Fibroblast of lung (primary cell): ENCODE results near the gene PYGO1. TPM values are rescaled to one million over a fixed set of nuclear protein-coding genes. Genes with fewer than 3 reads are reported as not detected.

Experiments
- DNase-seq, 2 donors: peaks; one replicate each; pipeline versions ENCODE4 v3.0.0 to v3.0.0-alpha.2; 2010; ENCODE audit warnings: low read depth in 2 of 2
- H2AFZ ChIP-seq: 2 replicates; pipeline ENCODE4 v1.5.1; 2012; ENCODE audit warnings: low read length, control low read depth, inconsistent platforms
- H3K27ac ChIP-seq: 2 replicates; pipeline ENCODE4 v1.5.1; 2011; ENCODE audit warnings: low read length, control low read depth; ENCODE audit not compliant: insufficient read depth
- H3K27me3 ChIP-seq: 2 replicates; pipeline ENCODE4 v1.5.1; 2011; ENCODE audit warnings: mild to moderate bottlenecking, low read length; ENCODE audit not compliant: control insufficient read depth, insufficient read depth
- H3K36me3 ChIP-seq: 2 replicates; pipeline ENCODE4 v1.5.1; 2011; ENCODE audit warnings: low read length; ENCODE audit not compliant: control insufficient read depth, insufficient read depth
- H3K4me1 ChIP-seq: 2 replicates; pipeline ENCODE4 v1.5.1; 2011; ENCODE audit warnings: low read length; ENCODE audit not compliant: control insufficient read depth, insufficient read depth; ENCODE audit errors: extremely low read depth
- H3K4me2 ChIP-seq: 2 replicates; pipeline ENCODE4 v1.5.1; 2011; ENCODE audit warnings: low read length, control low read depth; ENCODE audit not compliant: insufficient read depth; ENCODE audit errors: extremely low read depth
- H3K4me3 ChIP-seq, 4 experiments: fragments of 200-600 bp in 1 of 4; sonication (generic) in 1 of 4; replicated peaks in 1 of 4; 2 replicates each; pipeline ENCODE4 v1.5.1; 2011 to 2016; ENCODE audit warnings: low read length in 4 of 4, low read depth in 3 of 4, mild to moderate bottlenecking in 3 of 4, control low read depth in 2 of 4, inconsistent platforms in 1 of 4, mixed read lengths in 1 of 4; ENCODE audit not compliant: insufficient read depth in 1 of 4; ENCODE audit errors: control extremely low read depth in 1 of 4
- H3K79me2 ChIP-seq: 2 replicates; pipeline ENCODE4 v1.5.1; 2012; ENCODE audit warnings: mild to moderate bottlenecking, low read length, inconsistent platforms; ENCODE audit not compliant: control insufficient read depth, insufficient read depth
- H3K9ac ChIP-seq: 2 replicates; pipeline ENCODE4 v1.5.1; 2011; ENCODE audit warnings: mild to moderate bottlenecking, low read length, control low read depth; ENCODE audit not compliant: insufficient read depth
- H3K9me3 ChIP-seq: 2 replicates; pipeline ENCODE4 v1.5.1; 2012; ENCODE audit warnings: low read depth, low read length; ENCODE audit not compliant: control insufficient read depth, insufficient read depth
- H4K20me1 ChIP-seq: 2 replicates; pipeline ENCODE4 v1.5.1; 2011; ENCODE audit warnings: low read length; ENCODE audit not compliant: control insufficient read depth, insufficient read depth; ENCODE audit errors: extremely low read depth
- EZH2 ChIP-seq: IDR thresholded peaks from 2 replicates; pipeline ENCODE4 v1.5.1; 2012; ENCODE audit warnings: low read length, control low read depth, mild to moderate bottlenecking; ENCODE audit errors: missing control alignments
- polyA plus RNA-seq, 2 donors: library from polyadenylated mRNA; depleted of rRNA in 1 of 2; stranded (reverse) in 1 of 2; unstranded in 1 of 2; fragments of >200 nt; gene quantifications; 2 replicates each; pipeline ENCODE4 v1.2.1, GENCODE V29; 2011 to 2012; ENCODE audit warnings: missing spikeins in 1 of 2
- total RNA-seq: library from RNA; depleted of rRNA; stranded (reverse); fragments of >200 nt; gene quantifications from 2 replicates; pipeline ENCODE4 v1.2.1, GENCODE V29; 2014
- TF ChIP-seq, protein P1 (sequence below), 2 donors: IDR thresholded peaks in 1 of 2; conservative IDR thresholded peaks in 1 of 2; 1 replicate in 1 of 2; 2 replicates in 1 of 2; pipeline ENCODE4 v1.5.1; 2011 to 2012; ENCODE audit warnings: low read length in 2 of 2, control low read depth in 1 of 2, inconsistent platforms in 1 of 2, low read depth in 1 of 2, mild to moderate bottlenecking in 1 of 2

Gene PYGO1
- total and polyA plus RNA-seq, 2 donors (not counting 1 experiment from before 2014, with no cell fraction given) = 10.1 to 11.3 TPM

DNA sequence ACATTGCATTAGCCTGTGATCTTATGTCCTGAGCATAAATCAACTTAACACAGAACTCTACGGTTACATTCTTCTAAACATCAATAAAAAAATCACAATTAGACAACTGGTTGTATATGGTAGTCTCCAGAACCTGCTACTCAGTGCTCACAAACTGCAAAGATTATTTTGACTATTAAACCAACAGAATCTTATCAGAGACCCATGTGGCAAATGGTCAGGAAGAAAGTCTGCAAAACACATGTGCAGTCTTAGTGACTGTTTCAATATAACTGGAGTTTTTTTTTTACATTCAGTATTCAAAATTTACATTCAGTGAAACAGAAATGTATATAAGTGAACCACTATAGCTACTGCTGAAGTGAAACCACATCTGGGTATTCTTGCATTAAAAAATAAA, 27.3 kb upstream of the PYGO1 start:
- no peaks in the 10 kb centered on the region for H4K20me1 ChIP-seq
- no peaks in the 10 kb centered on the region for H3K36me3 ChIP-seq
- H3K9ac ChIP-seq = no peak overlapping the region
- no peak overlapping the region for H3K4me2 ChIP-seq
- H3K4me3 ChIP-seq = no peak overlapping the region
- no peak overlapping the region for H2AFZ ChIP-seq
- no peak overlapping the region for H3K27ac ChIP-seq
- TF ChIP-seq, protein P1, sequence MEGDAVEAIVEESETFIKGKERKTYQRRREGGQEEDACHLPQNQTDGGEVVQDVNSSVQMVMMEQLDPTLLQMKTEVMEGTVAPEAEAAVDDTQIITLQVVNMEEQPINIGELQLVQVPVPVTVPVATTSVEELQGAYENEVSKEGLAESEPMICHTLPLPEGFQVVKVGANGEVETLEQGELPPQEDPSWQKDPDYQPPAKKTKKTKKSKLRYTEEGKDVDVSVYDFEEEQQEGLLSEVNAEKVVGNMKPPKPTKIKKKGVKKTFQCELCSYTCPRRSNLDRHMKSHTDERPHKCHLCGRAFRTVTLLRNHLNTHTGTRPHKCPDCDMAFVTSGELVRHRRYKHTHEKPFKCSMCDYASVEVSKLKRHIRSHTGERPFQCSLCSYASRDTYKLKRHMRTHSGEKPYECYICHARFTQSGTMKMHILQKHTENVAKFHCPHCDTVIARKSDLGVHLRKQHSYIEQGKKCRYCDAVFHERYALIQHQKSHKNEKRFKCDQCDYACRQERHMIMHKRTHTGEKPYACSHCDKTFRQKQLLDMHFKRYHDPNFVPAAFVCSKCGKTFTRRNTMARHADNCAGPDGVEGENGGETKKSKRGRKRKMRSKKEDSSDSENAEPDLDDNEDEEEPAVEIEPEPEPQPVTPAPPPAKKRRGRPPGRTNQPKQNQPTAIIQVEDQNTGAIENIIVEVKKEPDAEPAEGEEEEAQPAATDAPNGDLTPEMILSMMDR (conservative IDR thresholded peaks at IDR 0.05 in 1 of 2, IDR thresholded peaks at IDR 0.05 in 1 of 2; ENCODE audit: low read depth in 1 of 2, low read length in 2 of 2) = no peak
- TF ChIP-seq EZH2 = no peak
- H3K9me3 ChIP-seq = no peaks in the 10 kb centered on the region
- DNase-seq = no peak
- H3K27me3 ChIP-seq = no peaks in the 10 kb centered on the region
- no peaks in the 10 kb centered on the region for H3K4me1 ChIP-seq
- H3K79me2 ChIP-seq = no peaks in the 10 kb centered on the region

DNA sequence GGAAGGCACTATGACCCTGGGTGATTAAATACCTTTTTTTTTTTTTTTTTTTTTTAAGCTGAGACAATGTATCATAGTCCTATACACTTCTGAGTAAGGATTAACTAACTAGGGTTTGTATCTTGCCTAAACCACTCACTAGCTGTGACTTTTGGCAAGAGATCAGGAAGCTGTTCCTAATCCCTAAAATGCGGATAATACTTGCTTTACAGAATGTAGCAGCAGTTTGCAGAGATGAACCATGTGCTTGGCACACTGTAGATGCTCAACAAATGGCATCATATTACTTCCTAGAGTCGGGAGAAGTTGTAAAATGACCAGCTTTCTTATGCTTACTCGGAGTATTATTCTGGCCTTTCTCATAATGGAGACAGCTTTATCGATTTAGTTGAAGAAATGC, 25.6 kb upstream of the PYGO1 start:
- peak in 1 of 2 donors; percentile 31 for DNase-seq
- no peaks in the 10 kb centered on the region for H3K9me3 ChIP-seq
- H3K9ac ChIP-seq = no peak overlapping the region
- H3K27me3 ChIP-seq = no peaks in the 10 kb centered on the region
- H4K20me1 ChIP-seq = no peaks in the 10 kb centered on the region
- H3K36me3 ChIP-seq = no peaks in the 10 kb centered on the region
- no peak overlapping the region for H2AFZ ChIP-seq
- H3K4me3 ChIP-seq = no peak overlapping the region
- no peaks in the 10 kb centered on the region for H3K4me1 ChIP-seq
- TF ChIP-seq, protein P1 (conservative IDR thresholded peaks at IDR 0.05 in 1 of 2, IDR thresholded peaks at IDR 0.05 in 1 of 2; ENCODE audit: low read depth in 1 of 2, low read length in 2 of 2) = no peak
- no peak for TF ChIP-seq EZH2
- no peak overlapping the region for H3K4me2 ChIP-seq
- H3K27ac ChIP-seq = no peak overlapping the region
- H3K79me2 ChIP-seq = no peaks in the 10 kb centered on the region

DNA sequence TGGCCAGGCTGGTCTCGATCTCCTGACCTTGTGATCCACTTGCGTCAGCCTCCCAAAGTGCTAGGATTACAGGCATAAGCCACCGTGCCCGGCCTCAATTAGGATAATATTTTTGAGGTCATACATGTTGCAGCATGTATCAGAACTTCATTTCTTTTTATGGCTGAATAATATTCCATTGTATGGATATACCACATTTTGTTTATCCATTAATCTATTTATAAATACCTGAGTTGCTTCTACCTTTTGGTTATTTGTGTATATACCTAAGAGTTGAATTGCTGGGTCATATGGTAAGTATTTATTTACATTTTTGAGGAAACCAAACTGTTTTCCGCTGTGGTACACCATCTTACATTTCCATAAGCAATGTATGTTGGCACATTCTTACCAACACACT, 18.1 kb upstream of the PYGO1 start:
- Histone ChIP-seq H3K4me2 (no peak overlapping the region), H3K27me3 (no peaks in the 10 kb centered on the region), H3K4me3 (no peak overlapping the region), H3K4me1 (no peaks in the 10 kb centered on the region), H3K27ac (no peak overlapping the region), H3K79me2 (no peaks in the 10 kb centered on the region), H3K36me3 (no peaks in the 10 kb centered on the region), H4K20me1 (no peaks in the 10 kb centered on the region), H2AFZ (no peak overlapping the region), H3K9ac (no peak overlapping the region), H3K9me3 (no peaks in the 10 kb centered on the region)
- TF ChIP-seq, protein P1 (conservative IDR thresholded peaks at IDR 0.05 in 1 of 2, IDR thresholded peaks at IDR 0.05 in 1 of 2; ENCODE audit: low read depth in 1 of 2, low read length in 2 of 2) = no peak
- no peak for TF ChIP-seq EZH2
- DNase-seq = no peak
